Fibroblast of skin of scalp (primary cell): ENCODE measurements around the gene PRPF4.

Experiments used
- DNase-seq: peaks from one replicate; pipeline ENCODE4 v3.0.0-alpha.2; 2013

PRPF4 gene

GRCh38 chr9:113315231-113315630 lies 39.8 kb downstream of the PRPF4 start:
- no peak for DNase-seq

DNA sequence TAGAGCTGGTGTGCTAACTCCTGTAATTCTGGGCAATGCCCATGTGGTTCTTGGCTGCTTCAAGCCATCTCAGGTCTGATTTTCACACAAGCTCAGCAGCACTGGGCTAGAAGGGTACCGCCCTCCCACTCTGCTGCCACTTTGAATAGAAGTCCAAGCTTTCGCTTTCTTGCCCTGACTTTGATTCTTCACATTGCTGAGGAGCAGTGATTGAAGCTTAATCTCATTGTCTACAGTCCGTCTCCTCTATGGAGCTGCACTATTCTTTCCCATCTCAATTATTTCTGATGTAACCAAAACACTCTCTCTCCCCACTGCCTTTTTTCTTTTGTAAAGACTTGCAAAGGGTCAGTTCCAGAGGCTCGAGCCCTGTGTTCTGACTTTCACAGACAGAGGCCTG lies 40.6 kb downstream of the PRPF4 start:
- DNase-seq = no peak

GRCh38 chr9:113317777-113318176 lies 42.3 kb downstream of the PRPF4 start:
- DNase-seq = no peak

- no peak for DNase-seq
Measured at GRCh38 chr9:113319054-113319453, 43.6 kb downstream of the PRPF4 start.

DNA sequence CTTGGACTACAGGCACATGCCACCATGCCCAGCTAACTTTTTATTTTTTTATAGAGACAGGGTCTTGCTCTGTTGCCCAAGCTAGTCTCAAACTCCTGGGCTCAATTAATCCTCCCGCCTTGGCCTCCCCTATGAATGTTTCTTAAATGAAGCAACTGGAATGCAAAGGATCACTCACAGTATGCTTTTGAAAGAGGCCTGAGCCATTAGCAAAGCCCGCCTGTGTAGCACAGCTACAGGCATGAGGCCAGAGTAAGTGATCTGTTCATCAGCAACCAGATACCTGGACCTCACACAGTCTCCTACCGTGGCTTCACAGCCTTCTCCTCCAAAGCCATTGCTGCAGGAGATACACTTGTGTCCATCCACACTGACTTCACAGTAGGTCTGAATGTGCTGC lies 44.6 kb downstream of the PRPF4 start:
- no peak for DNase-seq

- DNase-seq = no peak
Measured at GRCh38 chr9:113322671-113323070, 47.2 kb downstream of the PRPF4 start.

DNA sequence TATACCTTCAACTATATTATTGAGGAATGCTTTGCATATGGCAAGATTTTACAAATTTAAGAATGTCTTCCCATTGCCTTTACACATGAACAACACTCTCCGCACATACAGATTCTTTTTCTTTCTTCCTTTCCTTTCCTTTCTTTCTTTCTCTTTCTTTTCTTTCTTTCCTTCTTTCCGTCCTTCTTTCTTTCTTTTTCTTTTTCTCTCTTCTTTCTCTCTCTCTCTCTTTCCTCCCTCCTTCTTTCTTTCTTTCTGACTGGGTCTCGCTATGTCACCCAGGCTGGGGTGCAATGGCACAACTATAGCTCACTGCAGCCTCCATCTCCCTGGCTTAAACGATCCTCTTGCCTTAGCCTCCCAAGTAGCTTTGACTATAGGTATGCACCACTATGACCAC lies 50.8 kb downstream of the PRPF4 start:
- DNase-seq = no peak

DNA sequence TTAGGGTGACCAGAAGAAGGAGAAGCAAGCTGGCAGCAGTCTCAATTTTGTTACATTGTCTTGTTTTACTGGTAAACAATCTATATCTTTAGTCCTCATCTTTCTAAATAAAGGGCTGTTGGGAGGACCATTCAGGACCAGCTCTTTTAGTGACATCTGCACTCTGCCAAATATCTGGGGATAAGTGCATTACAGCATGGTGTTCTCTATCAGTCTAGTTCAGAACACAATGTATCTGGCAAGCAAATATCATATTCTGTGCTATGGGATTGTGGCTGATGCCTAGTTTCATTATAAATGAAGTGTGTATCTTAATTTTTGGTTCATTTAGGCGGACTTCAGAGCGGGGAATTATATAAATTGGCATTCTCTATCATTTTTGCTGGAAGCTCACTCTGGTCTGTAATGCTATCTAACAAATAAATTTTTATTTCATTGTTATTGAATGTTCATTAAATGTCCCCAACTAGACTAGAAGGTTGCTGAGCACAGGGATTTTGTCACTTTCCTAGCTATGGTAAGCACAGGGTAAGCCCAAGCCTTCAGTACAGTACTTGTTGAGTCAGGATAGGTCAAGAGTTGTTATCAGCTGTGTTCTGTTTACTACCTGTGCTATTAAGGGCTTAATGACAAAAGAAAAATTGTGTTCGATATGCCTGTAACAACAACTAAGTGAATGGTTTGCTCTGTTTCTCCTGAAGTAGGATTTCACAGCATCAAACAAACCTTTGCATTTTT lies 52.8 kb downstream of the PRPF4 start:
- no peak for DNase-seq

DNA sequence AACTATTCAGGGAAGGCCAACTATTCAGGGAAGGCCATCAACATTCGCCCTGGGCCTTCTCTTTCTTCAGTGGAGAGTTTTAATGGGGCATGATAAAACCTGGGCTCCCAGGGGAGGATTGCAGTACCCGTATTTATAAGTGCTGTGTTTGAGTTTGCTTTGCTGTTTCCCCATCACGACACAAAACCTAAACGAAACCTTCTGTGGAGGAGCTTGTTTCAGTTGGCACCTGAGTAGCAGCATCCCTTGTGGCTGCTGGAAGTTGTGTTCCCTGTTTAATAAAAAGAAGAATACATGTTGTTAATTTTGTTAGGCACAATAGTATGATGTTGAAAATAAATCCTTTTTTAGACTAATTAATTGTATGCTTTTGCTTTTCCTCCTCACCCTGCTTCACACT lies 56.3 kb downstream of the PRPF4 start:
- DNase-seq = no peak

DNA sequence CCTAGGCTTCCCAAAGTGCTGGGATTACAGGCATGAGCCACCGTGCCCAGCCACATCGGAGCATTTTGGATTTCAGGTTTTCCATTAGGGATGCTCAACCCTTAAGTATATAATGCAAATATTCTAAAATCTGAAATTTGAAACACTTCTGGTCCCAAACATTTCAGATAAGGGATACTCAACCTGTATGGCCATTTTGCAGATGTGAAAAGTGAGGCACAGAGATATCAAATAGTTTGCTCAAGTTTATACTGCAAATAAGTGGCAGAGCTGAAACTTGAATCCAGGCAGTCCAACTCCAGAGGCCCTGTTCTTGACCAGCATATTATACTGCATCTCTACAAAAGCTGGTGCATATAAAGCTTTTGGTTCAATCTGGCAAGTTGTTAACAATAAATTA lies 62.3 kb downstream of the PRPF4 start:
- no peak for DNase-seq

DNA sequence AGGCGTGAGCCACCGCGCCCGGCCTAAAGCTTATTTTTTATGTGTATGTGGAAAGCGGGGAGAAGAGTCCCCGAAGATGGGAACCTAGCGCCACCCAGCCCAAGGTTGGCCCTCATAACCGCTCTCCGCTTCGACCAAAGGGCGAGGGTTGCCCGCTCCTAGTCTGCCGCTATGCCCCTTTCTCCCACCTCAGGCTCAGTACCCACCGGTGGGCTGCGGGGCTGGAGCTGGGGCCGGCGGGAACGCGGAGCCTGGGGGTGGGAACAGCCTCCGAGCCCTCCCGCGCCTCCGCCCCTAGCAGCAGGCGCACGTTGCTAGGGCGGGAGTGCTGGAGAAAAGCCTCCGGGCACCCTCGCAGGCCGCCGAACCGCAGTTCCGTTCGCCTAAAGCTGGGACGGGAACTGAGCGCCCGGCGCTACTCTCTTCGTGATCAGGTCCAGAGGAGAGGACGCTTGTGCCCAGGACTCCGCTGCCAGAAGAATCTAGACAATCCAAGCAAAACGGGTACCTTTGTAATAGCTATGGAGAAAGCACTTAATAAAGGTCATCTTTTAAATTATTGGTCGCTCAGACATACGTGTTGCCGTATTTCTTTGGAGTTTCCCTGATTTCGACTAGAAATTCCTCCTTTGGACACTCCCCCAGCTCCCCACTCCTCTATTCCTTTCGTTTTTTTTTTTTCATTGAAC lies 64.7 kb downstream of the PRPF4 start, which contains the start of gene WDR31:
Gene WDR31 (minus strand): TSS at position 265 of the 689 bp plus-strand sequence. CDS start 8,253 bp downstream, outside the sequence.
- DNase-seq = peak; percentile 89

DNA sequence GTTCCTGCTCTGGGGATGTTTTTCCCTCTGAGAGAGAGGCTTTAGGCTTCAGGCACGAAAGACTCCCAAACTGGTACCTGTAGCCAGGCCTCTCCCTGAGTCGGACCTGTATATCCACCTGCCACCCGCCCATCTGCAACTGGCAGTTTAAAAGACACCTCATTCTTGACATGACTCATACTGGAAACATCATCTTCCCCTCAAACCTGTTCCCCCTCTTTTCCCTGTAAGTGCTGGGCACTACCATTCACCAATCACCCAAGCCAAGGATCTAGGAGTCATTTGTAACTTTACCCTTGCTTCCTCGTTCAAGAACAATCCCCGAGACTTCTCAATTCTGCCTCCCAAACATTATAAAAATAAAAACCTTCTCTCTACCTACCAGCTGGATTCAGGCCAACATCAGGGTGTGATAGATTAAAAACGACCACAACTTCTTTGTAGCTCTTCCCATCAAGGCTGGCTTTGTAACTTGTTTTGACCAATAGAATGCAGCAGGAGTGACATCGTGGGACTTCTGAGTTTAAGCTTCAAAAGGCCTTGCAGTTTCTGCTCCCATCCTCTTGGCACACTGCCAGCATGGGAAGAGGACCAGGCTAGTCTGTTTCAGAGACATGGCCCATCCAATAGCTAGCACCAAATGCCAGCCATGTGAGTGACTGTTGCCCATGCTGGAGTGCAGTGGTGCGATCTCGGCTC lies 66.4 kb downstream of the PRPF4 start:
- DNase-seq = no peak
